Measurements from ENCODE around the gene TRAF2.

TRAF2 gene

DNA sequence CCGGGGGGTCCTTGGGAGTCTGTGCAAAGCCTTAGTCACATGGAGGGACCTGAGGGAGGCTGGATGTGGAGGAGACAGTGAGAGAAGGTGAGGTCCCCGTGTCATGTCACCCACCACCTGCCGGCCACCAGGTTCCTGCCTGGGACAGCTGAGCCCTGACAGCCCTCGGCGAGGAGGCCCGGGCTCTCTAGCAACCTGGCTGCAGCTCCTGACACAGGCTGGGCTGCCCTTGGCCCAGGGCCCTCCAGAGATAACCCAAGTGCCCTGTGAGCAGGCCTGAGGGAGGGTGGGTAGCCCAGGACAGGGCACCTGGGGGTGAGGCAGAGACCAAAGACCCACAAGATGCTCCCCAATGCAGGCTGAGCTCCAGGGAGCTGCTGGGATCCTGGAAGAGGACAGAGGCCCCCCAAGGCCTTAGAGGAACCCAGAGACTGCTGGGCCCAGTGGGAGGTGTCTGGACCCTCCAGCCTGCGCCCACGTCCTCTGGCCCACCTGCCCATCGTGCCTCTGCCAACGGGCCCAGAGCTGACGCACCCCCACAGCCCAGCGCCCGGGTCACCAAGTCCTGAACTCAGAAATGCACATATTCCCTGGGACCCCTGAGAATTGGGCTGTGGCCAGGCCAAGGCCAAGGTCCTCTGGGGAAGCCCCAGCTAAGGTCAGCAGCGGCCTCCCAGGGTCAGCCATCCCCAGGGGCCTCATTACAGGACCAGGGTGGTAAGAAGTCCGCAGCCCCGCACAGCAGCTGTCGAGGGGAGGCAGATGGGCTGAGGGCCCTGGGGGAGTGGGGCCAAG is 82.2 kb downstream of the TRAF2 start:
- no peak overlapping the region for H3K4me3 ChIP-seq
- no peaks in the 10 kb centered on the region for H4K20me1 ChIP-seq
- H3K4me2 ChIP-seq = no peak overlapping the region
- no peaks in the 10 kb centered on the region for H3K9me3 ChIP-seq (replicated peaks in 1 of 11)
- H3K9ac ChIP-seq = no peak overlapping the region; a peak in 1 of 22 replicates
- no peaks in the 10 kb centered on the region for H3K36me3 ChIP-seq
- H3K4me1 ChIP-seq = peaks cover 22 to 36% (median 31%) of the 10 kb centered on the region in 10 experiments
- H3K27me3 ChIP-seq = 0 out of 22 replicates have a peak, but pooled peaks cover 0 to 4% (median 0%) of the 10 kb centered on the region in 11 experiments
- H3K27ac ChIP-seq = no peak overlapping the region
- TF ChIP-seq Cebpa-rat (IDR thresholded peaks at IDR 0.05) = no peak

DNA sequence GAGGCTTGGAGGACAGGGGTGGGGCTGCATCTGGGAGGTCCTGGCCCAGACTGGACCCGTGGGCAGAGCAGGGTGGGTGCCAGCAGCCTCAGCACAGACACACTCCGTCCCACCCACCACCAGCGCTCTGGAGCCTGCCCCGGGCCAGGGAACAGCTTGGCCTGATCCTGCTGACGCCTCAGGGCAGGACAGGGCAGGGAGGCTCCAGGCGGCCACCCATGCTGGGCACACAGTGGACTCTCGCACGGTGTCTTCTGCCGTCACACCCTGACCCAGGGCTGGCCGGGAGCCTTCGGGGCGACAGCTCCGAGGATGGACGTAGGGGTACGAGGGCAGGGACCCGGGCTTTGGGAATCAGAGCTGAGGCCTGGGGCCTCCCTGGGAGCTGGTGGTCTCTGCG is 82.8 kb downstream of the TRAF2 start:
- no peaks in the 10 kb centered on the region for H3K36me3 ChIP-seq
- no peak for TF ChIP-seq Cebpa-rat (IDR thresholded peaks at IDR 0.05)
- H3K4me3 ChIP-seq = no peak overlapping the region
- peaks cover 22 to 37% (median 31%) of the 10 kb centered on the region in 10 experiments for H3K4me1 ChIP-seq
- no peak overlapping the region for H3K27ac ChIP-seq
- H3K4me2 ChIP-seq = no peak overlapping the region
- 0 out of 22 replicates have a peak overlapping the region, but pooled peaks of 1 of the 11 experiments have one; percentile 33 for H3K9ac ChIP-seq
- 0 out of 22 replicates have a peak, but pooled peaks cover 0 to 4% (median 0%) of the 10 kb centered on the region in 11 experiments for H3K27me3 ChIP-seq
- H3K9me3 ChIP-seq (replicated peaks in 1 of 11) = no peaks in the 10 kb centered on the region
- no peaks in the 10 kb centered on the region for H4K20me1 ChIP-seq

DNA sequence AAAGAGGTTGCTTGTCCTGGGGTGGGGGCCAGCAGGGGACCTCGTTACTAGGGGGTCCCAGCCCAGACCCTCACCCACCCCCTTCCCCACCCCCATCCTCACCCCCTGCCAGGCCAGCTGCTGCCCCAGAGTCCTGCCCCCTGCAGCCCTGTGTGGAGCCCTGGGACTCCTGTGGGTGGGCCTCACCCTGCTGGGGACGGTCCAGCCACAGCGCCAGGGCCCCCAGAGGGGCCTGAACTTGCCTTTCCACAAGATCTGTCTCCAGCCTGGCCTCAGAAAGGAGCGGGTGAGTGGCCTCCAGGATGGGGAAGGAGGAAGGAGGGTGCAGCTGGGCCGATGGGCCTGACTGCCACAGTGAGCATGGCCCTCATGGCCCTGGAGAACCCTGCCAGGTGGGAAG is 83.5 kb downstream of the TRAF2 start:
- H3K36me3 ChIP-seq = no peaks in the 10 kb centered on the region
- H4K20me1 ChIP-seq = no peaks in the 10 kb centered on the region
- H3K27ac ChIP-seq = peak overlapping the region in 1 of 11 experiments; percentile 15; a peak in 1 of 22 replicates
- H3K9ac ChIP-seq = peak overlapping the region in 3 of 11 experiments; percentile 4 to 28 (median 6); a peak in 5 of 22 replicates
- peak overlapping the region in 10 of 11 experiments; percentile 15 to 82 (median 68); a peak in 17 of 22 replicates for H3K4me2 ChIP-seq
- no peaks in the 10 kb centered on the region for H3K9me3 ChIP-seq (replicated peaks in 1 of 11)
- no peak overlapping the region for H3K4me3 ChIP-seq
- no peak for TF ChIP-seq Cebpa-rat (IDR thresholded peaks at IDR 0.05)
- peaks cover 25 to 41% (median 33%) of the 10 kb centered on the region in 10 experiments for H3K4me1 ChIP-seq
- H3K27me3 ChIP-seq = 0 out of 22 replicates have a peak, but pooled peaks cover 0 to 4% (median 0%) of the 10 kb centered on the region in 11 experiments

DNA sequence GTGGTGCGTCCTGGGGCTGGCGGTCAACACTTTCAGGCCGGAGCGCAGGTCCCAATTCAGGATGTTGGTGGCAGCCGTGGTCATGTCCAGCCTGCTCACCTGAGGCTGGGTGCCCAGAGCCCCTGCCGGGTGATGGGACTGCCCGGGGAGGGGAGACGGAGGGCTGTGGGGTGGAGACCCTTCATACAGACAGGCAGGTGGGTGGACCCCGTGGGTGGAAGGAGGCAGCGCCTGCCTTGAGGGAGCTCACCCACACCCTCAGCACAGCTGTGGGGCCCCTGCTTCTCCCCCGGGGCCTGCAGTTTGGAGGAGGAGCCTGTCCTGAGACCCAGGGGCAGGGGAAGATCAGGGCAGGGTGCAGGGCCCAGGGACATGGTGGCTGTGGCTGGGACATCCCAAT is 84.0 kb downstream of the TRAF2 start:
- peak overlapping the region; percentile 15 to 82 (median 68); a peak in 21 of 22 replicates for H3K4me2 ChIP-seq
- no peak overlapping the region for H3K4me3 ChIP-seq
- no peaks in the 10 kb centered on the region for H3K9me3 ChIP-seq (replicated peaks in 1 of 11)
- peak overlapping the region in 8 of 11 experiments; percentile 6 to 49 (median 36); a peak in 12 of 22 replicates for H3K9ac ChIP-seq
- peaks cover 31 to 46% (median 39%) of the 10 kb centered on the region in 10 experiments for H3K4me1 ChIP-seq
- H4K20me1 ChIP-seq = no peaks in the 10 kb centered on the region; a peak in 2 of 22 replicates
- 0 out of 22 replicates have a peak, but pooled peaks cover 0 to 4% (median 0%) of the 10 kb centered on the region in 11 experiments for H3K27me3 ChIP-seq
- no peak for TF ChIP-seq Cebpa-rat (IDR thresholded peaks at IDR 0.05)
- H3K36me3 ChIP-seq = no peaks in the 10 kb centered on the region
- peak overlapping the region in 1 of 11 experiments; percentile 15; a peak in 1 of 22 replicates for H3K27ac ChIP-seq

DNA sequence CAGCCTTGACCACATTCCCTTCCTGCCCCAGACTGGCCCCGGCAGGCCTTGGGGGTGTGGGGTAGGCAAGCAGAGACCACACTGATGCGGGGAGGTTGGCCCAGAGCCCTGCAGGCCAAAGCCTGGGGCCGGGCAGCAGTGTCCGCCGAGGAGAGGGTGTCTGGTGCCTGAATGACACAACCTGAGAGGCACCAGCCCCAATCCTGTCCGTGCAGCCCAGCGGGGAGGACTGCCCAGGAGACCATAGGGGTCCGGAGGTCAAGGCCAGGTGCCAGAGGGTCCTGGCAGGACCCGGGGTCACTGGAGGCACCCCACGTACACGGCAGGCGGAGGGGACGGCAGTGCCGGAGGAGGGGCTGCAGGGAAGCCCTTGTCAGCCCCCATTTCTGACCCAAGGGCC is 85.4 kb downstream of the TRAF2 start:
- Histone ChIP-seq H3K4me3 (no peak overlapping the region), H3K9me3 (replicated peaks in 1 of 11) (no peaks in the 10 kb centered on the region), H3K27ac (no peak overlapping the region), H3K4me2 (peak overlapping the region in 2 of 11 experiments; percentile 70 to 82; a peak in 1 of 22 replicates), H3K9ac (no peak overlapping the region), H4K20me1 (no peaks in the 10 kb centered on the region; a peak in 2 of 22 replicates), H3K4me1 (peaks cover 32 to 48% (median 40%) of the 10 kb centered on the region in 10 experiments), H3K27me3 (no peaks in the 10 kb centered on the region), H3K36me3 (no peaks in the 10 kb centered on the region)
- TF ChIP-seq Cebpa-rat (IDR thresholded peaks at IDR 0.05) = no peak

DNA sequence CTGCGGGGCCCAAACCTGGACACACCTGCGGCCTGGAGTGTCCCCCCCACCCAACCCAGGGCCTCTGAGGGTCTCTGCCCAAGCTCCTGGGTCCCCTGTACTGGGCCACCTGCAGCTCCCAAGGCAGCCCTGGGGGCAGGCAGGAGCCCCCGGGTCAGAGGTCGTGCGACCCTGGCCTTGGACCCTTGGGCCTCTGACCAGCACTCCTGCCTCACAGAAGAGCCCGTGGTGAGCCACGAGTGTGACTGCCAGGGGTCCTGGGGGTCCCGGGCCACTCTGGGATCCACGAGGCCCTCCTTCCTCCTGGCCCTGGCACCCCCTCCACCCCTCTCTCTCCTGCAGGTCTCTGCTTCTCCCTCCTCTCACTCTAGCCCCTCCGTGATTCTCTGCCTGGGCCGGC is 86.0 kb downstream of the TRAF2 start:
- H3K4me2 ChIP-seq = no peak overlapping the region
- H3K27ac ChIP-seq = no peak overlapping the region
- H3K4me3 ChIP-seq = no peak overlapping the region
- H3K4me1 ChIP-seq = peaks cover 37 to 53% (median 45%) of the 10 kb centered on the region in 10 experiments
- TF ChIP-seq Cebpa-rat (IDR thresholded peaks at IDR 0.05) = no peak
- H3K36me3 ChIP-seq = no peaks in the 10 kb centered on the region
- no peaks in the 10 kb centered on the region; a peak in 2 of 22 replicates for H4K20me1 ChIP-seq
- no peaks in the 10 kb centered on the region for H3K9me3 ChIP-seq (replicated peaks in 1 of 11)
- no peak overlapping the region for H3K9ac ChIP-seq
- H3K27me3 ChIP-seq = no peaks in the 10 kb centered on the region

DNA sequence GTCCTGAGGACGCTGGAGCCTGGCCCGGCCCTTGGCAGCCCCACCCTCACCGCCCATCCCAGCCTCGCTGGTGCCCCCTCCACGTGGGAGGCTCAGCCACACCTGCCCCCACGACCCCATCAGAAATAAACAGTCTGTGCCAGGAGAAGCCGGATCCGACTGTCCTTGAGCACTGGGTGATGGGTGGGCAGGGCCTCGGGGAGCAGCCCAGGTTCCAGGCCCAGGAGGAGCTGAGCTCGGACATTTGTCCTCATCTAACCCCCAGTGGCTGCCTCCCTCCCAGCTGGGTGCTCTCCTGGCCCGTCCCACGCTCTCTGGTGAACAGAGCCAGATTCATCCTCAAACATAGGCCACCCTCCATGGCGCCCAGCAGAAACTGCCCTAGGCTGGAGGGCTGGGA is 86.4 kb downstream of the TRAF2 start:
- Histone ChIP-seq H3K4me1 (peaks cover 38 to 56% (median 49%) of the 10 kb centered on the region in 10 experiments), H3K9me3 (replicated peaks in 1 of 11) (no peaks in the 10 kb centered on the region), H4K20me1 (no peaks in the 10 kb centered on the region; a peak in 2 of 22 replicates), H3K27me3 (no peaks in the 10 kb centered on the region), H3K4me3 (no peak overlapping the region), H3K27ac (no peak overlapping the region), H3K4me2 (no peak overlapping the region), H3K36me3 (no peaks in the 10 kb centered on the region), H3K9ac (no peak overlapping the region)
- no peak for TF ChIP-seq Cebpa-rat (IDR thresholded peaks at IDR 0.05)

DNA sequence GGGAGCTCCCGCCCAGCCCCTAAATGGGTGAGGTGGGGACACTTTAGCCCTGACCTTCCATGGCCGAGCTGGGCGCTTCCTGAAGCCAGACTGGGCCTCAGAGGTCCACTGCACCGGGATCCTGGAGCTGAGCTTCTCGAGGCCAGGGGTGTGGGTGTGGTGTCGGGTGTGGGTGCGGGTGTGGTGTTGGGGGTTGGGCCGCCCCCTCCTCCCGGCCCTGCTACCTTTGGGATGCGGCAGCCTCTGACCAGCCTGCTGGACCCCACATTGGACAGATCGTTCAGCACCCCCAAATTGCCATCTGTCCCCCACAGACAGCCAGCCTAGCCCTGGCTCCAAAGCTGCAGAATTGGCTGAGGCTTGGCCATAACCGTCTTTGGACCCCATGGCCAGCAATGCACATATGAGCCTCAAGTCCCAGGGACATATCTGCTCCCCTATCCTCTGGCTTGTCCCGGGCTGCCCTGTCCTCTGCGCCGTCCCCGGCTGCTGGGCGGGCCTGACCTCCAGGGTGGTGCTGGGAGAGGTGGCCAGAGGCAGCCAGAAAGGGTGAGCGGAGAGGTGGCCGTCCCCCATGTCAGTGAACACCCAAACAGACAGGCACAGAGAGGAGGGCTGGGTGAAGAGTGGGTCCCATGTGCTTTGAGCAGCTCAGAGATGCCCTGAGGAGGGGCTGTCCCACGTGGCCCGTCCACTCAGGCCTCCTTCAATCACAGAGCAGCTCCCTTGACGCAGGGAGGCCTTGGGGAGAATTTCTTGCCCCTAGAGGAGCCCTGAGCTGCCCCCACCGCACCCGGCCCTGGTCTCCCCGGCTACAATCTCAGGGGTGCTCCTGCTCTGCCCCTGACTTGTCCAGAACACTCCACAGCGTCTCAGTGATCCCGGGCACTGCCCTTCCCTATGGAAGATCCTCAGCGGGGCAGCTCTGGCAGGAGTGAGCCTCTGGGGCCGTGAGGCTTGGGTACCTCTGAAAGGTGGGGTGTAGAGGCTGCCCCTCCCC is 87.6 kb downstream of the TRAF2 start:
- peak overlapping the region in 6 of 11 experiments; percentile 77 to 92 (median 82); a peak in 12 of 22 replicates for H3K4me2 ChIP-seq
- H3K9ac ChIP-seq = no peak overlapping the region
- H4K20me1 ChIP-seq = no peaks in the 10 kb centered on the region; a peak in 2 of 22 replicates
- H3K27me3 ChIP-seq = no peaks in the 10 kb centered on the region
- no peak overlapping the region for H3K4me3 ChIP-seq
- no peaks in the 10 kb centered on the region for H3K9me3 ChIP-seq (replicated peaks in 1 of 11)
- H3K27ac ChIP-seq = peak overlapping the region in 1 of 11 experiments; percentile 35; a peak in 1 of 22 replicates
- H3K36me3 ChIP-seq = no peaks in the 10 kb centered on the region
- no peak for TF ChIP-seq Cebpa-rat (IDR thresholded peaks at IDR 0.05)
- peaks cover 38 to 60% (median 49%) of the 10 kb centered on the region in 10 experiments for H3K4me1 ChIP-seq
